HepG2 (cell line): ENCODE results near the gene SLC13A2. TPM values are rescaled to one million over a fixed set of nuclear protein-coding genes. Genes with fewer than 3 reads are reported as not detected.

ENCODE experiments used
- AGO2 ChIP-seq: fragments of 200-400 bp; formaldehyde crosslinking; optimal IDR thresholded peaks from 2 replicates; pipeline ENCODE3; 2017; ENCODE audit warnings: mild to moderate bottlenecking, low read depth, low read length, moderate library complexity
- ELF1 ChIP-seq: sonication (generic); formaldehyde crosslinking; IDR thresholded peaks from 2 replicates; pipeline ENCODE4 v1.4.0; 2020; ENCODE audit warnings: missing genetic modification reagents
- IRF2 ChIP-seq: IDR thresholded peaks from 2 replicates; pipeline ENCODE4 v1.6.1; 2018; ENCODE audit warnings: missing genetic modification reagents, missing compliant biosample characterization
- KAT7 ChIP-seq: IDR thresholded peaks from 2 replicates; pipeline ENCODE4 v1.6.1; 2018; ENCODE audit warnings: borderline replicate concordance, missing compliant biosample characterization
- RXRA ChIP-seq: sonication (generic); formaldehyde crosslinking; IDR thresholded peaks from 2 replicates; pipeline ENCODE4 v1.5.1; 2020; ENCODE audit warnings: missing genetic modification reagents
- SNAI1 ChIP-seq: sonication (generic); formaldehyde crosslinking; IDR thresholded peaks from 2 replicates; pipeline ENCODE4 v1.5.0; 2020; ENCODE audit warnings: mild to moderate bottlenecking, missing genetic modification reagents, borderline replicate concordance
- ZMYM2 ChIP-seq: sonication (generic); formaldehyde crosslinking; IDR thresholded peaks from 2 replicates; pipeline ENCODE4 v1.8.0; 2022; ENCODE audit warnings: mild to moderate bottlenecking, missing genetic modification reagents
- ZNF136 ChIP-seq: sonication (generic); formaldehyde crosslinking; IDR thresholded peaks from 2 replicates; pipeline ENCODE4 v1.8.1; 2022; ENCODE audit warnings: low read depth, mild to moderate bottlenecking, moderate library complexity, missing genetic modification reagents
- ZNF550 ChIP-seq: sonication (generic); formaldehyde crosslinking; IDR thresholded peaks from 2 replicates; pipeline ENCODE4 v1.4.0; 2020; ENCODE audit warnings: mild to moderate bottlenecking, missing genetic modification reagents, borderline replicate concordance
- ZNF572 ChIP-seq: sonication (generic); formaldehyde crosslinking; IDR thresholded peaks from 2 replicates; pipeline ENCODE4 v1.5.1; 2020; ENCODE audit warnings: mild to moderate bottlenecking, missing genetic modification reagents
- polyA plus RNA-seq, 8 experiments: library from polyadenylated mRNA; depleted of rRNA in 3 of 8; stranded (reverse) in 7 of 8; unstranded in 1 of 8; fragments of >200 nt; fragmentation: Illumina TruSeq in 4 of 8; extraction: Trizol in 4 of 8; gene quantifications; 2 replicates each; pipeline versions ENCODE4 v1.2.1 to v1.2.3, GENCODE V29; 2011 to 2016; ENCODE audit warnings: low read depth in 4 of 8, missing spikeins in 1 of 8, mixed read lengths in 1 of 8; ENCODE audit not compliant: insufficient read depth in 1 of 8
- total RNA-seq, 5 experiments: library from RNA; depleted of rRNA; stranded (reverse); fragments of >200 nt; fragmentation: Illumina TruSeq; extraction: Trizol; gene quantifications; 2 replicates each; pipeline ENCODE4 v1.2.3, GENCODE V29; 2016; ENCODE audit warnings: low read depth in 1 of 5
- TF ChIP-seq, protein P1 (sequence below): sonication (generic); formaldehyde crosslinking; IDR thresholded peaks from 2 replicates; pipeline ENCODE4 v1.5.1; 2020; ENCODE audit warnings: missing genetic modification reagents, mild to moderate bottlenecking, borderline replicate concordance
- TF ChIP-seq, protein P2 (sequence below): sonication (generic); formaldehyde crosslinking; IDR thresholded peaks from 2 replicates; pipeline ENCODE4 v1.5.0; 2020; ENCODE audit warnings: mild to moderate bottlenecking, missing genetic modification reagents

SLC13A2 gene
- total and polyA plus RNA-seq, 2 of the 13 experiments (the other 11 are each of a cell fraction or from before 2014, with no cell fraction given), result 0.07 TPM; not detected in 1

DNA sequence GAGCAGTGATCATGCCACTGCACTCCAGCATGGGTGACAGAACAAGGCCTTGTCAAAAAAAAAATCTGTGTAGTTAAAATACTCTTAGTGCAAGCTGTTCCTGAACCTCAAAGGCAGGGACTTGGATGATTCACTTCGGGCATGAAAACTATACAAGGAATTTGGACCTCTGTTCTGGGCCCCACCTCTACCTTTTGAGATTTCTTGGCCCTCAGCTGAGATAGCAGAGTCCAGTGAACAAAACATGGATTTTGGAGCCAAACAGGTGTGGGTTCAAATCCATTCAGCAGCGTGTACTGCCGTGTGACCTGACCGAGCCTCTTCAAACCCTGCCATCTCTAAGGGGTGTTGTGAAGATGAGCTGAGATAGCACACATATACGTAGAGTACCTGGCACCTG, 6.8 kb downstream of the SLC13A2 start (continued):
- no peak for TF ChIP-seq ZNF136 (CRISPR knock-in tag)
- no peak for TF ChIP-seq IRF2 (CRISPR knock-in tag)
- TF ChIP-seq, protein P1, sequence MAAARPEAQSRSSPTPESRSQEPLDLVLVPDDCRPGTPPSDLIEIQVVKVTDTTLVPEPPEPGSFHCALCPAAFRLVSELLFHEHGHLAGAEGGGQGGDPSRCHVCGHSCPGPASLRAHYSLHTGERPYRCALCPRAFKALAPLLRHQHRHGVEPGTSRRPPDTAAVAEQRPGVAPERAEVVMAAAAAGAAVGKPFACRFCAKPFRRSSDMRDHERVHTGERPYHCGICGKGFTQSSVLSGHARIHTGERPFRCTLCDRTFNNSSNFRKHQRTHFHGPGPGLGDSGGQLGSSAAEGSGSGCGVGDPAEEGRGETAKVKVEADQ (CRISPR knock-in tag), result no peak
- TF ChIP-seq ZMYM2 (CRISPR knock-in tag), result no peak
- TF ChIP-seq, protein P2, sequence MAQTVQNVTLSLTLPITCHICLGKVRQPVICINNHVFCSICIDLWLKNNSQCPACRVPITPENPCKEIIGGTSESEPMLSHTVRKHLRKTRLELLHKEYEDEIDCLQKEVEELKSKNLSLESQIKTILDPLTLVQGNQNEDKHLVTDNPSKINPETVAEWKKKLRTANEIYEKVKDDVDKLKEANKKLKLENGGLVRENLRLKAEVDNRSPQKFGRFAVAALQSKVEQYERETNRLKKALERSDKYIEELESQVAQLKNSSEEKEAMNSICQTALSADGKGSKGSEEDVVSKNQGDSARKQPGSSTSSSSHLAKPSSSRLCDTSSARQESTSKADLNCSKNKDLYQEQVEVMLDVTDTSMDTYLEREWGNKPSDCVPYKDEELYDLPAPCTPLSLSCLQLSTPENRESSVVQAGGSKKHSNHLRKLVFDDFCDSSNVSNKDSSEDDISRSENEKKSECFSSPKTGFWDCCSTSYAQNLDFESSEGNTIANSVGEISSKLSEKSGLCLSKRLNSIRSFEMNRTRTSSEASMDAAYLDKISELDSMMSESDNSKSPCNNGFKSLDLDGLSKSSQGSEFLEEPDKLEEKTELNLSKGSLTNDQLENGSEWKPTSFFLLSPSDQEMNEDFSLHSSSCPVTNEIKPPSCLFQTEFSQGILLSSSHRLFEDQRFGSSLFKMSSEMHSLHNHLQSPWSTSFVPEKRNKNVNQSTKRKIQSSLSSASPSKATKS (CRISPR knock-in tag), result no peak
- TF ChIP-seq AGO2, result no peak
- no peak for TF ChIP-seq RXRA (CRISPR knock-in tag)
- TF ChIP-seq ZNF572 (CRISPR knock-in tag), result no peak
- no peak for TF ChIP-seq SNAI1 (CRISPR knock-in tag)
- no peak for TF ChIP-seq ZNF550 (CRISPR knock-in tag)
- no peak for TF ChIP-seq KAT7 (CRISPR knock-in tag)
- TF ChIP-seq ELF1 (CRISPR knock-in tag), result no peak
